ENCODE data around the gene BTN2A1. TPM values are rescaled to one million over a fixed set of nuclear protein-coding genes. Genes with fewer than 3 reads are reported as not detected.

BTN2A1 gene
- total and polyA plus RNA-seq, 2 of the 13 experiments (the other 11 are each of a cell fraction or from before 2014, with no cell fraction given) = 16.4 to 30.4 TPM

GRCh38 chr6:26420688-26421171 lies 37.0 kb upstream of the BTN2A1 start (continued):
- TF ChIP-seq ZNF740 (CRISPR knock-in tag; IDR thresholded peaks at IDR 0.05) (no peak), NFE2L1 (CRISPR knock-in tag; IDR thresholded peaks at IDR 0.05; ENCODE audit: borderline replicate concordance) (no peak), MTA1 (CRISPR knock-in tag; IDR thresholded peaks at IDR 0.05; ENCODE audit: borderline replicate concordance) (no peak), NFKBIZ (CRISPR knock-in tag; IDR thresholded peaks at IDR 0.05) (no peak), ZBTB37 (CRISPR knock-in tag; IDR thresholded peaks at IDR 0.05) (no peak), RFX5 (IDR thresholded peaks at IDR 0.05; ENCODE audit: low read depth, low read length) (peak; percentile 76), GATAD2A (CRISPR knock-in tag; IDR thresholded peaks at IDR 0.05) (0 out of 2 replicates have a peak, but pooled peaks have one; percentile 40), MXD3 (CRISPR knock-in tag; IDR thresholded peaks at IDR 0.05) (0 out of 2 replicates have a peak, but pooled peaks have one; percentile 55), KDM2A (CRISPR knock-in tag; IDR thresholded peaks at IDR 0.05; ENCODE audit: borderline replicate concordance, low read depth) (peak; percentile 24; the same call in 1 of the 2 replicates), ATF5 (CRISPR knock-in tag; IDR thresholded peaks at IDR 0.05; ENCODE audit: low read depth) (no peak), HMGXB4 (CRISPR knock-in tag; IDR thresholded peaks at IDR 0.05; ENCODE audit: borderline replicate concordance in 1 of 2, low read depth in 1 of 2) (peak in 1 of 2 experiments; percentile 87; a peak in 2 of 4 replicates), PRDM10 (CRISPR knock-in tag; IDR thresholded peaks at IDR 0.05; ENCODE audit: low read depth) (peak; percentile 54; the same call in 1 of the 2 replicates), ZNF703 (CRISPR knock-in tag; IDR thresholded peaks at IDR 0.05; ENCODE audit: borderline replicate concordance) (no peak), FOXK1 (CRISPR knock-in tag; IDR thresholded peaks at IDR 0.05; ENCODE audit: borderline replicate concordance, low read depth) (no peak), ELF3 (CRISPR knock-in tag; IDR thresholded peaks at IDR 0.05) (no peak), ZNF614 (CRISPR knock-in tag; IDR thresholded peaks at IDR 0.05; ENCODE audit: borderline replicate concordance) (0 out of 2 replicates have a peak, but pooled peaks have one; percentile 25), NFKB2 (CRISPR knock-in tag; IDR thresholded peaks at IDR 0.05; ENCODE audit: borderline replicate concordance) (0 out of 2 replicates have a peak, but pooled peaks have one; percentile 18), HNF1B (CRISPR knock-in tag; IDR thresholded peaks at IDR 0.05) (peak; percentile 52; the same call in 1 of the 2 replicates)
